ENCODE results near the gene SLC7A4.
A peak's percentile ranks its signal among the peaks of the same experiment; 100 is the strongest.
"Not testable (repeated sequence)": the region's sequence is repeated elsewhere in the genome, so short reads cannot be mapped to it uniquely, and the experiment has no call there.

SLC7A4 gene

DNA sequence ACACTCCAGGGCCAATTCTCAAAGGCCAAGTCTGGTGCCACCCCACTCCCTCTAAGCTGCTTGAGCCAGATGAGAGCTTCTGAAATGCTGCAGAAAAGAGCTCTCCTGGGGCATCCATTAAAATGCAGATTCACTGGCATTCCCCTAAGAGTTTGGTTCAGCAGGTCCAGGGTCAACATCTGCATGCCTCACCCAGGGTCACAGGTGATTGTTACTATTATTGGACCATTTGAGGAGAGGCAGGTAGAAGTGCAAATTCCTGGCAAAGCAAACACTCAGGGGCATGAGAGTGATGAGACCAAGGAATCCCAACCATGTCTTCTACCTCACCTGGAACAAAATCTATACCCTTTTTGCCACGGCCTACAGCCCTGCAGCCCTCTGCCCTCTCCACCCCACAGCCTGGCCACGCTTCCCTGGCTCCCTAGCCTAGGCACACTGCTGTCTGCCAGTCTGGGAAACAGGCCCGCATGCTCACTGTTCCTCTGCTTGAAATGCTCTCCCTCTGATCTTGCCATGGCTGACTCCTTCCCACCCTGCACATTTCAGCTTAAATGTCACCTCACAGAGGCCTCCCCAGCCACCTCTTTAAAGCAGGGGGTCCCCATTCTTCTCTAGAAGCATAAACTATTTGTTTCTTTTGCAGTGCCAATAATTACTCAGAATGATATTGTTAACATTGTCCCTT is 21.8 kb downstream of the SLC7A4 start:
- Histone ChIP-seq H3K36me3 (ENCODE audit: insufficient read depth, low read length) (no peaks in the 10 kb centered on the region), H3K27ac (no peak overlapping the region), H3K9ac (ENCODE audit: insufficient read length) (no peak overlapping the region), H3K9me3 (ENCODE audit: low read depth, low read length) (no peaks in the 10 kb centered on the region), H3K4me3 (no peak overlapping the region)
- TF ChIP-seq FOXP2 (optimal IDR thresholded peaks at IDR 0.05; ENCODE audit: control extremely low read depth, extremely low read length, insufficient read depth) (no peak), EZH2 (IDR thresholded peaks at IDR 0.05) (no peak), POLR2AphosphoS5 (IDR thresholded peaks at IDR 0.05; ENCODE audit: borderline replicate concordance, low read depth, low read length) (no peak)
- no peak for DNase-seq (ENCODE audit: low read depth, low spot score)

DNA sequence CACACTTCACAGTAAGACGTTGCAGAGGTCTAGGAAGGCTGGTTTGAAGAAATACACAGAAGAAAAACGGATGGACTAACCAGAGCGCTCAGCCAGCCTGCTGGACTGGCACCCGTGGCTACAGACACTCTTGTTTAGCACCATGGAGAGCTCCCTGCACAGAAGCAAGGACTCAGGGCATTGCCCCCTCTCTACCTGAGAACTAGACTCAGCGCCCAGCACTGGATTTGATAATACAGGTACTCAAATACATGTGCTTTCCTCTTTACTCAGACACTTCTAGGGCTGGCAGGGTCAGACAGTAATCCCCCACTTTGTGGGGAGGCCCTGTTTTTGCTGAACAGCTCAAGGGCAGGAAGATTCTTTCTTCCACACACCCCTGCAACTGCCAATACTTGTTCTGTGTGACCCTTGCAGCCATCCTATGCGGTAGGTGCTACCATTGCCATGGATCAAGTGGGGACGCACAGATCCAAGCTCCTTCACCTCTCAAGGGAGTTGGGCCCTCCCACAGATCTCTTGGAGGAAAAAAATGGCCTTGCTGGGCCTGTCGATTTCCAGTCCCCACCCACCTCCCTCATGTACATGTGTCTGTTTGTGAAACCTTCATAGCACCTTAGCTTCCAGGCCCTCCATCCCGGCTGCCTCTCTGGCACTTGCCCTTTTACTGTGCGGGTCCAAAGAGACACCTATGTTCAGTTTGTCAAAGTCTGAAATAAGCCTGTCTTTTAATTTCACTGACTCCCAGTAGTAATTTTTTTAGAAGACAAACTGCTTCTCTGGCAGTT is 22.5 kb downstream of the SLC7A4 start:
- Histone ChIP-seq H3K9me3 (ENCODE audit: low read depth, low read length) (no peaks in the 10 kb centered on the region), H3K27ac (no peak overlapping the region), H3K9ac (ENCODE audit: insufficient read length) (no peak overlapping the region), H3K4me3 (no peak overlapping the region), H3K36me3 (ENCODE audit: insufficient read depth, low read length) (no peaks in the 10 kb centered on the region)
- peak; percentile 32 for DNase-seq (ENCODE audit: low read depth, low spot score)
- TF ChIP-seq FOXP2 (optimal IDR thresholded peaks at IDR 0.05; ENCODE audit: control extremely low read depth, extremely low read length, insufficient read depth) (no peak), POLR2AphosphoS5 (IDR thresholded peaks at IDR 0.05; ENCODE audit: borderline replicate concordance, low read depth, low read length) (no peak), EZH2 (IDR thresholded peaks at IDR 0.05) (no peak)

DNA sequence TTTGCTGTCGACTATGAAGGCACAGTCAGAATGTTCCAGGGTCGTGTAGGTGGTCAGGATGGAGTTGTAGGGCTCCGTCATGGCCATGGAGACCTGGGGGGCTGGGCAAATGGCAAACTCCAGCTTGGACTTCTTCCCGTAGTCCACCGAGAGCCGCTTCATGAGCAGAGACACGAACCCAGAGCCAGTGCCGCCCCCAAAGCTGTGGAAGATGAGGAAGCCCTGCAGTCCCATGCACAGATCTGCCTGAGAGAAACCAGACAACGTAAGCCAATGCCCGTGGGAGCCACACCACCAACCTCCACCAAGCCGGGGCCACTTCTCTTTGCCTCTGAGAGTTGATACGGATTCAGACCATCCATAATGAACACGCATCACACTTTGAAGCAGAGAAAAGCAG is 23.2 kb downstream of the SLC7A4 start:
- not testable (repeated sequence) for H3K4me3 ChIP-seq; H3K9ac ChIP-seq (ENCODE audit: insufficient read length); DNase-seq (ENCODE audit: low read depth, low spot score); H3K27ac ChIP-seq; H3K36me3 ChIP-seq (ENCODE audit: insufficient read depth, low read length); H3K9me3 ChIP-seq (ENCODE audit: low read depth, low read length)

DNA sequence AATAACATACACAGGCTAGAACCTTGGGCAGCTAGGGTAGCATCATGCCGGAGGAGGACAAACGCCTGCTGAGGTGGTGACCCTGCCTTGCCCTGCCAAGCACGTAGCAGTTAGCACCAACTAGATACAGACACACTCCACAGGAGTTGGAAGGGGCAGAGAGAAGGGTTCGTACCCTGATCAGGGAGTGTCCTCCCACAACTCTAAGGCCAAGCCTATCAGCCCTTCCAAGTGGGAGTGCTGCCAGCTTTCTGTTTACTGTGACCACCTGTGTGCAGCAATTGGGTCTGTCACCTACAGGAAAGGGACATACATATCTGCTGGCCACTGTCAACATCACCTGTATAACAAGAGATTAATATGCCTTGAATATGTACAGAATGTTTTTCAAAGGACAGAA is 28.6 kb downstream of the SLC7A4 start:
- Histone ChIP-seq H3K36me3 (ENCODE audit: insufficient read depth, low read length) (peaks cover 15% of the 10 kb centered on the region; the same call in 1 of the 2 replicates), H3K9ac (ENCODE audit: insufficient read length) (no peak overlapping the region), H3K9me3 (ENCODE audit: low read depth, low read length) (no peaks in the 10 kb centered on the region), H3K4me3 (no peak overlapping the region), H3K27ac (no peak overlapping the region)
- DNase-seq (ENCODE audit: low read depth, low spot score) = no peak
- TF ChIP-seq EZH2 (IDR thresholded peaks at IDR 0.05) (no peak), FOXP2 (optimal IDR thresholded peaks at IDR 0.05; ENCODE audit: control extremely low read depth, extremely low read length, insufficient read depth) (no peak), POLR2AphosphoS5 (IDR thresholded peaks at IDR 0.05; ENCODE audit: borderline replicate concordance, low read depth, low read length) (no peak)

DNA sequence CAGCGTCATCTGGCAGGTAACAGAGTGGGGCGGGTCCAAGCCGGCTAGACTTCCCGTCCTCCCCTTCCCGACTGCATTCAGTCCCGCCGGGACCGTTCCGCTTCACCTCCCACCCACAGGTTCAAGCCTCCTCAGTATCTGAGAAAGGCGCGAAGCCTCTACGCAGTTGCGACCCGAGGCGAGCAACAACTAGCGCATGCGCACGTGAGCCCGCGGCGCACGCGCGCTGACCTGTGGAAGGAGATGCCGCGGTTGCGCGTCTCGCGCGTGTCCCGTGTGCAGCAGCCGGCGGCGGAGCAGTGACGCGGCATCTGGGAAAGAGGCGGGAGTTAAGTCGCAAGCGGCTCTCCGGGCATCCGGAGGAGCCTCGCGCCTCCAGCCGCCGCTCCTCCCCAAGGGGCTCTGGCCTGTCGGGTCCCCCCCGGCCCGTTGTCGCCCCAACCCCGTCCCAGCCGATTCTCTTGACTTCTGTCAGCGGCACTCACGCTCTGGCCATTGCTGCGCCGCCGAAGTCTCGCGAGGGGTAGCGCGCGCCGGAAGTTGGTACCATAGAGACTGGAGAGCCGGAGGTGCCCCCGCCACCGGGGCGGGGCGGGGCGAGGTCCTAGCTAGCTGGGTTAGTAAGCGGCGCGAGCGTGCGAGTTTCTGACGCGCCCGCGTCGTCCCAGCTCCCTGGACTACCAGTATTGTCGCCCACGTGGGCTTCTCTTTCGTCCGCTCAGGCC is 30.6 kb downstream of the SLC7A4 start, which contains the start of gene THAP7:
Gene THAP7 (minus strand): TSS at position 518 of the 725 bp plus-strand sequence. CDS start 207 bp downstream, at position 311.
- Histone ChIP-seq H3K4me3 (peak within 1 kb of the TSS; percentile 89), H3K9ac (ENCODE audit: insufficient read length) (peak within 1 kb of the TSS; percentile 86), H3K36me3 (ENCODE audit: insufficient read depth, low read length) (peaks cover 15% of the 10 kb centered on the region; the same call in 1 of the 2 replicates), H3K9me3 (ENCODE audit: low read depth, low read length) (no peaks in the 10 kb centered on the region), H3K27ac (peak within 1 kb of the TSS; percentile 89)
- DNase-seq (ENCODE audit: low read depth, low spot score) = peak; percentile 68
- TF ChIP-seq POLR2AphosphoS5 (IDR thresholded peaks at IDR 0.05; ENCODE audit: borderline replicate concordance, low read depth, low read length) (peak; percentile 90), EZH2 (IDR thresholded peaks at IDR 0.05) (no peak)

DNA sequence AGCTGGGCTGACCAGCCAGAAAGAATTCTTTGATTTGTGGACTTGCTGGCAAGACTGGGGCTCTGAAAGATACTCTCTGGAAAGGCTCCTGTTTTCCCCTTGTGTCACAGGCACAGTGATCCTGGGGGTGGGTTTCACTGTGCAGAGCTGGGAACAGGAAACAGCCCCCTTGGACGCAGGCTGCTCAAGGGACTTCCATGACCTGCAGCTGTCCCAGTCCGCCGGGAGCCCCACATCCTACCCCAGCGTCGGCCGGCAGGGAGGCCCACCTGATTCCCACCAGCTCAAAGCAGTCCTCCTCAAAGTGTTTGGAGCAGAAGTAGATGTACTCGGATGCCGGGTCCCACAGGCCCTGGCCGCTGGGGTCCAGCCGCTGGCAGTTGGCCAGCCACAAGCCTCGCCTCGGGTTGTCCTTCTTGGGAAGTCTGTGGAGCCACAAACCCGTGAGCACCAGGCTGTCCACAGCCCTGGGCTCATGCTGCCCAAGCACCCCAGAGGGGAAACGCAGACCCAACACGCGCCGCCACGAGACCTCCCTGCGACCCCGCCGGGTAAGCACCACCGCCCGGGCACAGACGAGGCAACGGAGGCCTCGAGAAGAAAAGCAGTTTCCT is 31.3 kb downstream of the SLC7A4 start:
- H3K36me3 ChIP-seq (ENCODE audit: insufficient read depth, low read length) = peaks cover 15% of the 10 kb centered on the region; the same call in 1 of the 2 replicates

DNA sequence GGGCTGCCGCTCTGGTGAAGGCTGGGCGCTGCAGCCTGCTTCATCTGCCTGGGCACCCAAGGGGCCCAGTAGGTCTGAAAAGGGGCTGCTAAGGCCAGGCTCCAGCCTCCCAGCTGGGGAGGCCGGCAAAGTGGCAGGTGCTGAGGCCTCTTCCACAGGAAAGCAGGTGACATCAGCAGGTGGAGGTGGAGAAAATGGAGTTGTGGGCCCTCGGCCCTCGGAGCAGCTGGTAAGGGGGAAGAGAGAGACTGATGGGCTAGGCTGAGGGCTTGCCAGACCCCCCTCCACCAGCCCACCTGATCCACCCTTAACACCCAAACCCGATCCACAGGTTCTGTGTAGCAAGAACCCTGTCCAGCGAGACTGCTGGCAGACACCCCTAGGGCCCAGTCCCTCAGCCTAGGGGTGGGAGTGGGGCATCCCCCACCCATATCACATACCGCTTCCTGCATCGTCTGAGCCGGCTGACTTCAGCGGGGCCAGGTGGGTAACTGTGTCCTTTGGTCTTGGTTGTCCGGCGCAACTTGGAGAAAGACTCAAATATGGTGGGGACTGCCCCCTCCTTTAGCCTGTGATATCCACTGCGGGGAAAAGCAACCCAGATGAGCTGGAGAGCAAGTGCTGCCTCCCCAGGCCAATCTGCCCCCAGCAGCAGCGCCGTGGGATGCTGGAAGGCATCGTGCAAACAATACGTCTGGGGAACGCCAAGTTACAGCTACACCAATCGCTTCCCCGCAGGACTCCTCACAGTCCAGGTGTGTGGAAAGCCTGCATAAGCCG is 32.0 kb downstream of the SLC7A4 start:
- no peak overlapping the region for H3K27ac ChIP-seq
- peaks cover 15% of the 10 kb centered on the region; the same call in 1 of the 2 replicates for H3K36me3 ChIP-seq (ENCODE audit: insufficient read depth, low read length)
- peak overlapping the region; percentile 86 for H3K9ac ChIP-seq (ENCODE audit: insufficient read length)
- no peak for DNase-seq (ENCODE audit: low read depth, low spot score)
- H3K9me3 ChIP-seq (ENCODE audit: low read depth, low read length) = no peaks in the 10 kb centered on the region
- TF ChIP-seq EZH2 (IDR thresholded peaks at IDR 0.05) (no peak), POLR2AphosphoS5 (IDR thresholded peaks at IDR 0.05; ENCODE audit: borderline replicate concordance, low read depth, low read length) (no peak), FOXP2 (optimal IDR thresholded peaks at IDR 0.05; ENCODE audit: control extremely low read depth, extremely low read length, insufficient read depth) (no peak)
- H3K4me3 ChIP-seq = peak overlapping the region; percentile 89

More for the DNA sequence above, 31.3 kb downstream of the SLC7A4 start:
- Histone ChIP-seq H3K27ac (peak overlapping the region; percentile 89), H3K4me3 (peak overlapping the region; percentile 89), H3K9ac (ENCODE audit: insufficient read length) (peak overlapping the region; percentile 86), H3K9me3 (ENCODE audit: low read depth, low read length) (no peaks in the 10 kb centered on the region)
- no peak for TF ChIP-seq POLR2AphosphoS5 (IDR thresholded peaks at IDR 0.05; ENCODE audit: borderline replicate concordance, low read depth, low read length)
- TF ChIP-seq EZH2 (IDR thresholded peaks at IDR 0.05) = no peak
- TF ChIP-seq FOXP2 (optimal IDR thresholded peaks at IDR 0.05; ENCODE audit: control extremely low read depth, extremely low read length, insufficient read depth) = no peak
- DNase-seq (ENCODE audit: low read depth, low spot score) = no peak

Data from SK-N-MC (cell line).